Raji (cell line): ENCODE data around the gene ETF1.

Experiments used
- POLR2A ChIP-seq: IDR thresholded peaks from 2 replicates; pipeline ENCODE4 v1.6.1; 2011; ENCODE audit warnings: low read depth, low read length, control low read depth; ENCODE audit not compliant: insufficient read depth

The ETF1 gene

DNA sequence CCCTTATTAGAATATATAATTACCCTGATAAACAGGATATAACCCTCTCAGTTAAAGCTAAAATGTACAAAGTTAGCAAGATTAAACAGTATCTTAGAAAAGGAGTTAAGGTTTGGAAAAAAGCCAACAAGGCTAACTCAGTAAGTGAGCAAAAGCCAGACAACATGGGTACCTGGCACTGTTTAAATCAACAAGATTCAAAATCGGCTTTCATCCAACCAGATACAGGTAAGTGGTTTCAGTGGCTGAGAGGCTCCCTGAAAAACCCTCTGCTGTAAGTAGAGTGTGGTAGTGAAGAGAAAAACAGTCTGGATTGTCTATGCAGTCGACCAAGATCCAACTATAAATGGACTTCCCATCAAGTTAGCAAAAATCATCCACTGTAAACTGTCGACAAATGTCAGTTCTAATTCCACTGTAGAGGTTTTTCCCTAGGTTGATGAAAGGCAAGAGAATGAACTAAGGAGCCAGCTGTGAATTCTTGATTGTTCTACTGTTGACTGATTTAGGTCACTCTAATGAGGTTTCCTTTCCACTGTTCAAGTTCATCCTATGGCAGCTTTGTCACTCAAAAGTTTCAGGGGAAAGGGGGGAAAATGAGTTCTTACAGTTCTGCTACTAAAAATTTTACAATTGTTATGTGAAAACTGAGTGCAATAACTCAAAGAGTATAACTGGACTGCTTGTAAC, 27.3 kb downstream of the ETF1 start:
- TF ChIP-seq POLR2A, result no peak

DNA sequence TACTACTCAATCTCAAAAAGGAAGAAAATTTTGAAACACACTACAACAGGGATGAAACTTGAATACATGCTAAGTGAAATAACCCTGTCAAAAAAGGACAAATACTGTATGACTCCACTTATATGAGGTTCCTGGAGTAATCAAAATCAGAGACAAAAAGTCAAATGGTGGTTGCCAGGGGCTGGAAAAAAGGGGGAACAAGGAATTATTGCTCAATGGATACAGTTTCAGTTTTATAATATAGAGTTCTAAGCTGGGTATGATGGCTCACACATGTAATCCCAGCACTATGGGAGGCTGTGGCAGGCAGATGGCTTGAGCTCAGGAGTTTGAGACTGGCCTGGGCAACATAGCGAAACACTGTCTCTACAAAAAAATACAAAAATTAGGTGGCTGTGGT, 29.0 kb downstream of the ETF1 start:
- no peak for TF ChIP-seq POLR2A

DNA sequence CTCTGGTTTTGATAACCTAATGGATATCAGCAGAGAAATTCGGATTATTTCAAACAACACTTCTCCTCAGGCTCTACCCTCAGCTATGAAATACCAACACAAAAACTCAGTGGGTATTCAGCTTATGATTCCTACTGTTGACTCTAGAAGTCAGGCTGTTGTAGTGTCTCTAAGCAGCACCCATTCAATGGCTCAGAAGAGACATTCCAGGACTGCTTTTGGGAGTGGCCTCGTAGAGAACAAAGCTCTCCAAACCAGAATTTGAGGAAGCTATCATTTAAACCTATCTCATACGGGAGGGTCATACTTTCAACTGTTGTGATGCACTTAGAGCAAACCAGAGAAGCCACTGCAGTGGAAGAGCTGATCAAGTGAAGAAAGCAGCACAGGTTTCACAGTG, 34.1 kb downstream of the ETF1 start:
- no peak for TF ChIP-seq POLR2A

DNA sequence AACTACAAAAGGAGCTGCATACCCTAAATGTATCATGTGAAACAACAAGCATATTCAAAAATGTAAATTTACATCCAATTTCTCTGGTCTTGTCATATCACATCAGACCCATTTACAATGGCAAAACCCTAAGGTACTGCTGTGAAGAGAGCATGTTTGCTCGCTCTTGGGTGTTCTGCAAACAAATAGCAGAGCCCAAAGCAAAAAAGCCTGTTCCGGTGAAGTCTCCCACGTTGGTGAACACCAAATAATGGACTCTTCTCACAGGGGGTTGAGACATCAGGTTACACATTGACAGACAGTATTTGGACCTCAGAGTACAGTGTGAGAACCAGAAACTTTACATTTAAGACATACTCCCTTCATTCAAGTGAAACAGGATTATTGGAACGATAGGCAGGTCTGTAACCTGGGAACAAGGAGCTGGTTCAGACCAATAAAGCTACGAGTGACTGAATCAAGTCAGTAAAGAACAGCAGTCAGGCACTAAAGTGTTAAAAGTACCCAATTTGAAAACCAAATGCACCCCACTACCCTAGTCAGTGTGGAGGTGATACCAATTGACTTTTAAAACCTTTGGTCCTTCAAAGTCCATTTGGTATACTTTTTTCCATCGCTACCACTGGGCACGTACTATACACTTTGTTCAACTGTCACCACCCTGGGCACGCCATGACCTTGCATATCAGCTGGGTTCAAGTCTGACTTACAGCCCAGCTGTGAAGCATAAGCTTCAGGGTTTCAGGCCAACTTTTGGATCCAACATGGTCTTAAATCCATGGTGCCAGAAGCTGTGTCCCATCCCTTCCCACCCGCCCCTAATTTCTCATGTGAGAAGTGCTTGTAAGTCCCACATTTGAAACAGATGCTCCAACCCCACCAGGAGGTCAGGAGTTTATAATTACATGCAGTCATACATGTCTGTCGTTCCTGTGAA, 36.4 kb downstream of the ETF1 start:
- no peak for TF ChIP-seq POLR2A

DNA sequence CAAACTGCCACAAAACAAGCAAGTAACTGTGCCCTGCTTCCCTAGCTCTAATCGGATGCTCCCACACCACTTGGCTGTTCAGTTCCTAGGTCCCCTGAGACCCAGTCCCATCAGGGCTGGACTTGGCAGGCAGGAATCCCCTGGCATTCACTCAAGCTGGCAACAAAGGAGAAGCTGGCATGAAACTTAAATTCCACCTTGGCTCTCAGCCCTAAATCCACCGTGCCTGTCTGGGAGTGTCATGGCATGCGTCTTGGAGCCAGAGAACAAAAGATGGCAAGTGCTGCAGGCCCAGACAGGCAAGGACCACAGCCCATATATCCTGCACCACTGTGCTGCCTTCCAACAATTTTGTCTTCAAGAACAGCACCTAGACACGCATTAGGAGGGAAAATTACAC, 38.2 kb downstream of the ETF1 start:
- no peak for TF ChIP-seq POLR2A

DNA sequence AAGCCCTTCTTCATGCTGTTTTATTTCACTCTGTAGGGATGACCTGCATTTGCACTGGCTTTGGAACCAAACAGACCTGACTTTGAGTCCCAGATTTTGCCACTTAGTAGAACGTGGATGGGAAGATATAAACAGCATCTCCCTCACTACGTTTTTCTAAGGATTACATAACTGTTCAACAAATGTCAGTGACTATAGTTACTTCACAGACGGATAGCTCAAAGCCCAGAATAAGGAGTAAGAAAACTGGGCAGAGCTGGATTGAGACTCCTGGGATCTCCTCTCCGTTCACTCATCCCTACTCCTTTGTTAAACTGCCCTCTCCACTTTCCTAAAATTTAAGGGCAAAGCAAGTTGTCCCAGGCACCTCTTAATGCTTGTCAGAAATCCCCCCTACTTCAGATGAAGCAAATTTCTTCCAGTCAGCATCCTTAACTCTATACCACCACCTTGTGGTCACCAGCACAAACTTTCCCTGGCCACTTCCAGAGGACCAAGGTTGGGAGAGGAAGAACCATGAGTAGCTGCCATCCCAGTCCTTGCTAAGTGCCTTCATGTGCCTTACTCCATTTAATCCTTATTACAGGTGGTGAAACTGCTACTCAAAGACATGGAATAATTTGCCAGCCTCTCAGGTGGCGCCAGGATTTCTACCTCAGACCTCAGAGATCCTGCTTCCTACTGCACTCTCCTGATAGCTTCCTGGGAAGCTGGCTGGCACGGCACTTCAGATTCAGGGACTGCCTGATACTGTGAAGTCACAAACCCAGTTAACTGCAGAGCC, 39.4 kb downstream of the ETF1 start:
- no peak for TF ChIP-seq POLR2A

DNA sequence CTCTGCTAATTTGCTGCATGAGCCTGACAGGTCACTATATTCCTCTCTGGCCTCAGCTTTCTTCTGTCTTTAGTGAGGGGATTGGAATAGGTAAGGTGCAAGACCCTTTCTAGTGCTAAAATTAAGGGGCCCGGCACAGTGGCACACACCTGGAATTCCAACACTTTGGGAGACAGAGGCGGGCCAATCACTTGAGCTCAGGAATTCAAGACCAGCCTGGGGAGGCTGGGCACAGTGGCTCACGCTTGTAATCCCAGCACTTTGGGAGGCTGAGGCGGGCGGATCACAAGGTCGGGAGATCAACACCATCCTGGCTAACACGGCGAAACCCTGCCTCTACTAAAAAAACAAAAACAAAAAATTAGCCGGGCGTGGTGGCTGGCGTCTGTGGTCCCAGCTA, 40.5 kb downstream of the ETF1 start:
- TF ChIP-seq POLR2A, result no peak

DNA sequence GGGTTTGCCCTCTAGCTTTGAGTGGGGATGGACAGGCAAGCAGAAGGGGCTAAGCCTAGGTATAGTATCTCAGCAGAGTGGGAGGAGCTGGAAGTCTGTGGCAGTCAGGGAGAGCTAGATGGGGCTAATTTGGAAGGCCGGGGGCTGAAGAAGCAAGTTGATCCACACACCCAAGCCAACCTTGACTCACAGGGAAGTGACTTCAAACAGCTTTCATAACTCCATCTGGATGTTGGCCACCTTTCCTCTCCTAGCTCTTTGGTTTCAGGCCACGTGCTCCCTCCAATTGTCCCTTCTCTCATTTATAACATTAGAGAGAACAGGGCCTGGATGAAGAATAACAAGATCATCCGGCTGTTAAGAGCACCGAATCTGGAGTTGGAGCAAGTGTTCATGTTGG, 40.9 kb downstream of the ETF1 start:
- TF ChIP-seq POLR2A, result no peak

DNA sequence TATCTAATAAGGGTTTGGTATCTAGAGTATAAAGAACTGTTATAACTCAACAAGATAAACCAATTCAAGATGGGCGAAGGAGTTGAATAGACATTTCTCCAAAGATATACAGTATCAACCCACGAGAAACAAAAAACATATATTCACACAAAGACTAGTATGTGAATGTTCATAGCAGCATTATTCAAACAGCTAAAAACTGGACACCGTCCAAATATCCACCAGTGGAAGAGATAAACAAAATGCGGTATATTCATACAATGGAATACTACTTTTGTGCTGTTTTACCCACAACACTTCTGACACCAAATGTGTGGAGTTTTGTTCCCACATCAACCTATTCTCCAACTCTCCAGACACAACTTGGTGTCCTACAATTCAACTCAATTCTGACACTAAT, 44.7 kb downstream of the ETF1 start:
- no peak for TF ChIP-seq POLR2A

DNA sequence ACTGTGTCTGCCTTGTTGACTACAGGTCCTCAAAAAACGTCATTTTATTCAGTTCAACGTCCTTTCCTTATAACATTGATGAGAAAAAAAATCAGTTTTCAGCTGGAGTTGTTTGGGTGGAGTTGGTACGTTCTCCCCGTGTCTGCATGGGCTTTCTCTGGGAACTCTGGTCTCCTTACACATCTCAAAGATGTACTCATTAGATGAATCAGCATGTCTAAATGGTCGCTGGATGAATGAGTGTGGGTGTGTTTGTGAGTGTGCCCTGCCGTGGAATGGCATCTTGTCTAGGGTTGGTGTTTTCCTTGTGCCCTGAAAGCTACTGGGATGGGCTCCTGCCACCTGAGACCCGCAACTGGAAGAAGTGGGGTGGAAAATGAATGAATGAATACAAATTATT, 47.7 kb downstream of the ETF1 start:
- TF ChIP-seq POLR2A, result no peak

DNA sequence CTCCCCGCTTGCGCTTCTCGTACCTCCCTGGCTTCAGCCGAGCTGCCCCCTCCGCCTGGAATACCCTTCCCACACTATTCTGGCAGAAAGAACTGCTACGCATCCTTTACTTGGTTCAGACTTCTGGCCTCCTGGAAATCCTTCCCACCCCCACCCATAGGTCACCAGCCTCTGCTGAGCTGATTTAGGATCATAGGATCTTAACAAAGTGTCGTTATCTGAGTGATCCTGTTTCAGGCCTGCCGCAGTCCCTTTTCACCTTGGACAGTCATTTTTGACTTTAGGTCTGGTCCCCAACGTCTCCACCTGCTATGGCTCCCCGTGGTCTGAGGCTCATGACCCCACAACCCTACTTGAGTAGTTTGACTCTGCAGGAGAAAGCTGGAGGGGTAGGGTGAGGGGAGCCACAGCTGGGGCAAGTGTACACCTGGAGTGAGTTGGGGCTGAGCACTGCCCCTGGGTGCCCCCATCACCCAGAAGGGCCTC, 50.4 kb downstream of the ETF1 start:
- no peak for TF ChIP-seq POLR2A

DNA sequence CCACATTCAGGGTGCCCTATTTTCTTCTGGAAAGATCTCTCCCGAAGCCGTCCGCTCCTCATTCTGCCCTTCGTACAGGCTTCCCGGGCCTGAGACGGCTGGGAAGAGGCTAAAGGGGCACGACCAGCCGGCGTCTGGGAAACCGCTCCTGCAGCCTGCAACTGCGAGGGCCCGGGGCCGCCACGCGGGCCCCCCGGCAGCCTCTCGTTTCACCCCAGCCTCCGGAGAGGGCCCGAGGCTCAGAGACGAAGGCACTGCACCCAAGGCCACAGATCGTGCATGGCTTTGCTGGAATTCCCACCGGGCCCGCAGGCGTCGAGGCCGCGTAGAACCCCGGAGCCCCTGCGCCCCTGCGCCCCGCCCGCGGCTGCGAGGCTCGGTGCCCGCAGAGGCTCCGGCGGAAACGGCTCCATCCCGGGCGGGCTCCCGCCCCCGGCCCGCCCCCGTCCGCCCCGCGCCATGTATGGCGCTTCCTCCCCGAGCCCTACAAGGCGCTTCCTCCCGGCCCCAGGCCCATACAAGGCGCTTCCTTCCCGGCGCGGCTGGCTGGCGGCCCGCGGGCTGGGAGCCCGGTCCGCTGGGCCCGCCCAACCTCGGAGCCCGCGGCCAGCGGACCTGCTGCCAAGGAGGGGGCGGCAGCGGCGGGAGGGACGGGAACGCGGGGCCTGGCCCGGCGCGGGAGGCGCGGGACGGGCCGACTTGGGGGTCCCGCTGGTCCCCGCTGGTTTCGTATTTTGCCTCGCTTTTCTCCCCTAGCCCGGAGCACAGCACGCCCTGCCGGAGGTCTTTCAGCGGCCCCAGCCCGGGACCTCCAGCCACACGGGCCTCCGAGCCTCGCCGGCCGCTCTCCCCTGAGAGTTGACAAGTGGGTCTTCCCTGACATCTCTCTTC, 51.1 kb downstream of the ETF1 start:
- TF ChIP-seq POLR2A, result no peak

DNA sequence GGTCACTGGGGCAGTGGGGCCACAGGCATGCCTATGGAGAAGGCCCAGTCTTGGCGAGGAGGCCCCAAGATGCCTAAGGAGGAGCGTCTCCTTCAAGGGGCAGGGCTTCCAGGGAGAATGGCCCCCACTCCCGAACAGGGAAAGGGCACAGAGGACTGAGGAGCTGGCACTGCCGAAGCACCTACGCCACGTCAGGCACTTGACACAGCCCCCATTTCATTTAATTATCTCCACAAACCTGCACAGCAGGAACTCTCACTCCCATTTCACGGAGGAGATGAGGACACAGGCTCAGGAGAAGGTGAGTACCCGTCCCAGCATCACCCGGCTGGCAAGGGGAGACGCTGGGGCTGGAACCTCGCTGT, 51.8 kb downstream of the ETF1 start:
- no peak for TF ChIP-seq POLR2A

DNA sequence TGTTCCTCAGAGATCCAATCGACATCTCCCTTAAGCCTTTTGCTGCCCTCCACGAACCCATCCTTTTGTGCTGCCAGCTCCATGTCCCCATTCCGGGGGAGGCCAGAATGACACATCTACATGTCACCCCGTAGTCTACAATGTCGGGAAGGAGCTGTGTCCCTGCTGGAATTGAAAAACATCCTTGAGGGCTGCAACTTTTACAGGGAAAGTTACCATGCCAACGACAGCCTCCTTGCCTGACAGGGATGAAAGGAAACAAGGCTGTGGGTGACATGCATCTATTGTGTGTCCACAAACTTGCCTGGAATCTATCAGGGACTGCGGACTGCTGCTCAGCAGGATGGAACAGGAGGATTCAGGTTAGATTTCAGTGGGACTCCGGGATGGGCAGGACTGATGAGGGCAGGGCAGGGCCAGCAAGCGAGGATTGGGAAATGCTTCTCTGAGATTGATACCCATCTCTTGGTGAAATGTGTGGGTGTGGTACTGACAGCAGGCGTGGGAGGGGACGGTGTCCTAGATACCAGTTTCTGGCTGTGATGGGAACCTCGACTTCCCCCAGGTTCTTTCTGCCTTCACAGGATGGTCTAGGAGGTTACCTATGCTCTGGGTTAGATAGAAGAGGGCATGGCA, 52.3 kb downstream of the ETF1 start:
- no peak for TF ChIP-seq POLR2A
